Left colon (tissue), 2 donors: ENCODE measurements around the gene DNPH1. TPM values are rescaled to one million over a fixed set of nuclear protein-coding genes. Genes with fewer than 3 reads are reported as not detected.

Source experiments
- ATAC-seq: fragments of 200-7000 bp; cut with Tn5 transposase; one replicate; pipeline ENCODE4 v1.9.1; 2020; ENCODE audit warnings: mild to moderate bottlenecking, moderate library complexity
- DNase-seq, 2 donors: peaks; one replicate each; pipeline ENCODE4 v3.0.0-alpha.2; 2020
- intact Hi-C, 2 donors: fragments of 100-400 bp; cut with DNase I in 1 of 2; cut with micrococcal nuclease in 1 of 2; formaldehyde crosslinking; loops; one replicate each; pipeline versions ENCODE4 v1.11.2 to v1.14.0; 2022; cut with DNase I, micrococcal nuclease
- long read RNA-seq: library from polyadenylated mRNA; unstranded; transcript quantifications from one replicate; pipeline ENCODE4 v2.0.0, GENCODE V29; 2021
- total RNA-seq, 2 donors: library from RNA; stranded (reverse); fragmentation: NEBNext Ultra II Directional; extraction: Animal tissue kit (Norgen Biotek cat#: 25700); gene quantifications; one replicate each; pipeline ENCODE4 v1.2.1, GENCODE V29; 2021
- donor health status: DM: no; HTN: no; CAD: no.
- donor health status: DM: yes; HTN: yes; CAD: no.

The DNPH1 gene
- total RNA-seq, result 10 to 100 TPM; 65.7 to 67.3 TPM
- long read RNA-seq, transcript DNPH1-201 (4 exons, 657 nt), result major isoform, 82 of 100 reads
- long read RNA-seq, transcript DNPH1-202 (3 exons, 796 nt), result minor isoform, 12 of 100 reads
- long read RNA-seq, partial matches to known transcripts, result 2 of 100 reads
- long read RNA-seq, other reads (novel, unspliced or antisense), result 2 of 100 reads

GRCh38 chr6:43228951-43229802, at the start of gene DNPH1:
Gene DNPH1, minus strand, starts transcription at chr6:43229481. Its CDS starts 25 bp downstream, at chr6:43229456.
- peak; percentile 95 for ATAC-seq
- intact Hi-C loops, result no loop called here

DNA sequence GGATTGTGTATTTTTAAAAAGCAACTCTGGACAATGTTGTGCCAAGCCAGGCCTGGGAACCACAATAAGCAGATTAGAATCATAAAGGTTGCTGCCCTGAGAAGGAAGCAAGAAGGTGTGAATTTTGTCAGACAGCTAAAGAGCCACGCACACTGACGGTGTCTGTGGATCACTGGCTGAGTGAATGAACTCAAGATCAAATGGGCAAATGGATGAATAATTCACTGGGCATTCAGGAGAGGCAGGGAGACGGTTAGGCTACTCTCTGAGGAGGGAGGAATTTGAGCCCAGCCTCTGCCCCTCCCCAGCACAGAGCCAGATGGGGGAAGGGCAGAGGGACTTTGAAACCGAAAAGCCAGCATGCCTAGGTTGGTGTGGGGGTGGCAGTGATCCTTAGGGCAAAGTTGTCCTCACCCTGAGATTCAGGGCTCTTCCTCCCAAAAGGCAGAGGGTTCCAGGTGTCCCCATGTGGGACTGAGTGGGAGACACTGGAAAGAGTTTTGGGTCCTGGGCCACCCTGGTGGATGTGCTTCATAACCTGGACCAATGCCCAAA, 49.3 kb upstream of the DNPH1 start:
- DNase-seq (peak; percentile 61 to 75), ATAC-seq (peak; percentile 50)
- intact Hi-C loops, result no loop called here

More at GRCh38 chr6:43228951-43229802, at the start of gene DNPH1:
- peak; percentile 56 to 85 for DNase-seq

- ATAC-seq (peak; percentile 67), DNase-seq (peak; percentile 77 to 87)
- intact Hi-C loops, result no loop called here
Observed at GRCh38 chr6:43277643-43278523, 48.6 kb upstream of the DNPH1 start.

- ATAC-seq, result no peak
- intact Hi-C loops, result no loop called here
- peak in 1 of 2 donors; percentile 16 for DNase-seq
Observed at GRCh38 chr6:43277306-43277642, 48.0 kb upstream of the DNPH1 start.

GRCh38 chr6:43276577-43277305, 47.5 kb upstream of the DNPH1 start:
- DNase-seq (peak; percentile 70 to 83), ATAC-seq (peak; percentile 62)
- intact Hi-C loops, result no loop called here

DNA sequence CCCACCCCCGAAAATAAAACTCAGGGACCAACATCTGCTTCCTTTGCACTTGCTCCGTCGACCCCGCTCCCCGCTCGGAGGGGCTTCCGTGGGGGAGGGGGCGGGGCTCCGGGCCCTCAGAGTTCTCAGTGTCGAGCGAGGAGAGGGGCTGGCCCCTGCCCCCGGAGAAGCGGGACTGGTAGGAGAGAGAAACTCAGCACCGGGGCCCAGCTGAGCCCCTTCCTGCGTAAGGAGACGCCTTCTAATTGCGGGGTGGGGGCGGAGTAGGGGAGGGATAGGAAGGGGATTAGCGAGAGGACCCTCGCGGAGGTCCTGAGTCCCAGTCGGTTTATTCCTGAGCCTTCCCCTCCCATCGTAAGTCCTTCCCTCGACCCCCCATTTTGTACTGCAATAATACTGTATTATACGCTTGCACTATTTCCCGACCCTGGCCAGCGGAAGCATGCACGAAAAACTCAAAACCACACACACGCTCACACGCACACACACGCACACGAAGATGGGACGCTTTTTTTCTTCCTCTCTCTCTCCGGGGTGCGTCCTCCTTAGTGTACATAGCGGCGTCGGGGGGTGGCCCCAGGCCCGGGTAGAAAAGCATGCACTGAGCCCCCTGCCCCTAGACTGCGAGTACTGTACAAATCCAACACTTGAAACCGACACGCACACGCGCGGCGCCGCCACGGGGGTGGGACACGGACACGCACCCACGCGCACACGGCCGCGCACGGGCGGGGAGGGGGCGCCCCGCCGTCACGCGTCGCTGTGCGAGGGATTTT, 46.7 kb upstream of the DNPH1 start:
- ATAC-seq, result no peak
- DNase-seq, result peak in 1 of 2 donors; percentile 32
- intact Hi-C loops, result no loop called here

DNA sequence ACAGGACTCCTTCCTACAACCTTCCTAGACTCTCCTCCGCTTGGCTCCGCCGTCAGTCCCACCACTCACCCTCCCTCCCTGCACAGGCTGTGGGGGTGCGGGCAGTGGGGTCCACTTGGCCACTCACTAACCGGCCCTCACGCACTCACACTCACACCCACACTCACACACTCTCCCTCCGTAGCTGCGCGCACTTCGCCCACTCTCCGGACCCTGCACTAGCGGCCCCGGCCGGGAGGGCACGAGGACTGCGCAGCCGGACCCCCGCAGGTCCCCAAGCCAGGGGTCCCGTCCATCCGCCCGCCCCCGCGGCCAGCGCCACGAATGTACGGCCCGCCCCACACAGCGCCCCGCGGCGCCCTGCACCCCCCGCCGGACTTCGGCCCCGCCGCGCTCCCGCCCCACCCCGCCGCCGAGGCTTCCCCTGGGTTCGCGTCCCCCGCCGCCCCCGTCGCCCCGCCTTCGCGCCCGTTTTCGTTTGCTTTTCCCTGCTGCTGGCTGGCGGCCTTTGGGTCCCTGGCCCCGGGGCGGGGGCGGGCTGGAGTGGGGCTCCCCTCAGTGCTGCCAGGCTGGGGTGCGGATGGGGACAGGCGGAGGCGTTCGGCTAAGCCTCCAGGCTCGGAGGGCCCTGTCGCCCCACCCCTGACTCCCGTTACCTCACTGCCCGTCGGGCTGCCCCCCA, 45.8 kb upstream of the DNPH1 start:
- intact Hi-C loops, result no loop called here
- ATAC-seq (peak; percentile 42), DNase-seq (peak; percentile 72 to 86)

- no peak for ATAC-seq
Observed at GRCh38 chr6:43274127-43274915, 45.0 kb upstream of the DNPH1 start.

GRCh38 chr6:43273707-43274106, 44.4 kb upstream of the DNPH1 start:
- DNase-seq (peak in 1 of 2 donors; percentile 23), ATAC-seq (no peak)
- intact Hi-C loops, result no loop called here

More at GRCh38 chr6:43274127-43274915, 45.0 kb upstream of the DNPH1 start:
- intact Hi-C loops, result no loop called here
- DNase-seq, result peak in 1 of 2 donors; percentile 23

- DNase-seq (no peak), ATAC-seq (no peak)
- intact Hi-C loops, result no loop called here
Observed at GRCh38 chr6:43271944-43272343, 42.7 kb upstream of the DNPH1 start.

- no peak for ATAC-seq
- DNase-seq, result no peak
- intact Hi-C loops, result no loop called here
Observed at GRCh38 chr6:43271103-43271815, 42.0 kb upstream of the DNPH1 start.

- DNase-seq (peak; percentile 70 to 84), ATAC-seq (peak; percentile 64)
- intact Hi-C loops, result loop anchor here (10.0 kb wide), 2 partner anchors 65 to 235 kb away; no protein-coding TSS in a partner anchor
Observed at GRCh38 chr6:43269273-43270007, 40.2 kb upstream of the DNPH1 start.

- ATAC-seq (no peak), DNase-seq (peak in 1 of 2 donors; percentile 12)
- intact Hi-C loops, result loop anchor here (10.0 kb wide), 2 partner anchors 66 to 236 kb away; no protein-coding TSS in a partner anchor
Observed at GRCh38 chr6:43268782-43269272, 39.5 kb upstream of the DNPH1 start.

GRCh38 chr6:43268355-43268700, 39.0 kb upstream of the DNPH1 start:
- ATAC-seq (no peak), DNase-seq (peak; percentile 21 to 49)
- intact Hi-C loops, result loop anchor here (10.0 kb wide), 2 partner anchors 66 to 236 kb away; no protein-coding TSS in a partner anchor
